Ovary (tissue), 3 donors: ENCODE data around the gene ZNG1A.

ENCODE experiments used
- POLR2A ChIP-seq: fragments of 450-650 bp; IDR thresholded peaks from one replicate; pipeline ENCODE4 v1.6.1; 2017; ENCODE audit warnings: antibody characterized with exemption, mild to moderate bottlenecking, moderate library complexity
- TF ChIP-seq, protein P1 (sequence below), 3 donors: fragments of 450-650 bp in 2 of 3; fragments of 200-600 bp in 1 of 3; IDR thresholded peaks; one replicate each; pipeline versions ENCODE4 v1.5.1 to v1.8.0; 2016 to 2022; ENCODE audit warnings: antibody characterized with exemption in 3 of 3, mild to moderate bottlenecking in 1 of 3
- donor health status: DM: no; HTN: no; CAD: no.

DNA sequence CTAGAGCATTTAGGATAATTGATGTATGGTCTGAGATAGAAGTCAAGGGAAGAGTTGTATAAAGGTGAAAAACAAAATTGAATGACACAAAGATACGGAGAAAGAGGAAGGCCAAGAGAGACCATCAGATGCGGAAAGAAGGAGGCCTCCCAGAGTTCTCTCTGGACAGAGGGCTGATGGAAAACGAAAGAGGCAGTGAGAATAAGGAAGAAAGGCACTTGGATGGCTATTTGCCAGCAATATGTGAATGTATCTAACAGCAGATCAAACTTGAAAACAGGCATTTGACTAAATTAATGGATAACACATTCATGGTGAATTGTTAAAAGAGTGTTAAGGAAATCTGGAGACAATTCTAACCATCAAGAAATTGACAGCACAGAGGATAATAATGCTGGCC is 33.4 kb upstream of the ZNG1A start:
- TF ChIP-seq, protein P1, sequence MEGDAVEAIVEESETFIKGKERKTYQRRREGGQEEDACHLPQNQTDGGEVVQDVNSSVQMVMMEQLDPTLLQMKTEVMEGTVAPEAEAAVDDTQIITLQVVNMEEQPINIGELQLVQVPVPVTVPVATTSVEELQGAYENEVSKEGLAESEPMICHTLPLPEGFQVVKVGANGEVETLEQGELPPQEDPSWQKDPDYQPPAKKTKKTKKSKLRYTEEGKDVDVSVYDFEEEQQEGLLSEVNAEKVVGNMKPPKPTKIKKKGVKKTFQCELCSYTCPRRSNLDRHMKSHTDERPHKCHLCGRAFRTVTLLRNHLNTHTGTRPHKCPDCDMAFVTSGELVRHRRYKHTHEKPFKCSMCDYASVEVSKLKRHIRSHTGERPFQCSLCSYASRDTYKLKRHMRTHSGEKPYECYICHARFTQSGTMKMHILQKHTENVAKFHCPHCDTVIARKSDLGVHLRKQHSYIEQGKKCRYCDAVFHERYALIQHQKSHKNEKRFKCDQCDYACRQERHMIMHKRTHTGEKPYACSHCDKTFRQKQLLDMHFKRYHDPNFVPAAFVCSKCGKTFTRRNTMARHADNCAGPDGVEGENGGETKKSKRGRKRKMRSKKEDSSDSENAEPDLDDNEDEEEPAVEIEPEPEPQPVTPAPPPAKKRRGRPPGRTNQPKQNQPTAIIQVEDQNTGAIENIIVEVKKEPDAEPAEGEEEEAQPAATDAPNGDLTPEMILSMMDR (IDR thresholded peaks at IDR 0.05) = no peak
- TF ChIP-seq POLR2A = no peak
